Glutamatergic neuron (in vitro differentiated cells): ENCODE measurements around the gene UBE2H. TPM values are rescaled to one million over a fixed set of nuclear protein-coding genes. Genes with fewer than 3 reads are reported as not detected.

Source experiments
- DNase-seq: peaks from one replicate; pipeline ENCODE4 v3.0.0; 2022
- H3K27ac Mint-ChIP-seq: one replicate; pipeline ENCODE4 v1.8.0; 2020; ENCODE audit warnings: mild to moderate bottlenecking, mixed read lengths, inconsistent platforms; ENCODE audit not compliant: unreplicated experiment
- H3K27me3 Mint-ChIP-seq: one replicate; pipeline ENCODE4 v1.8.0; 2020; ENCODE audit warnings: mild to moderate bottlenecking, moderate library complexity, mixed read lengths, inconsistent platforms; ENCODE audit not compliant: unreplicated experiment
- H3K36me3 Mint-ChIP-seq: one replicate; pipeline ENCODE4 v1.8.0; 2020; ENCODE audit warnings: mild to moderate bottlenecking, mixed read lengths, inconsistent platforms; ENCODE audit not compliant: unreplicated experiment
- H3K4me1 Mint-ChIP-seq: one replicate; pipeline ENCODE4 v1.8.0; 2020; ENCODE audit warnings: mild to moderate bottlenecking, low read depth, mixed read lengths, inconsistent platforms; ENCODE audit not compliant: unreplicated experiment
- H3K4me3 Mint-ChIP-seq: one replicate; pipeline ENCODE4 v1.8.0; 2020; ENCODE audit warnings: mild to moderate bottlenecking, mixed read lengths, inconsistent platforms; ENCODE audit not compliant: unreplicated experiment
- H3K9me3 Mint-ChIP-seq: one replicate; pipeline ENCODE4 v1.8.0; 2020; ENCODE audit warnings: mild to moderate bottlenecking, moderate library complexity, mixed read lengths, inconsistent platforms; ENCODE audit not compliant: unreplicated experiment
- total RNA-seq: library from RNA; stranded (reverse); fragmentation: NEBNext Ultra II Directional; extraction: Animal tissue kit (Norgen Biotek cat#: 25700); gene quantifications from one replicate; pipeline ENCODE4 v1.2.1, GENCODE V29; 2021; ENCODE audit not compliant: unreplicated experiment
- TF ChIP-seq, protein P1 (sequence below): fragments of 200-600 bp; sonication (generic); IDR thresholded peaks from one replicate; pipeline ENCODE4 v1.5.0; 2021; ENCODE audit not compliant: partially characterized antibody, unreplicated experiment

UBE2H gene
- total RNA-seq, 1 donor from 2014 or later = 100 TPM

GRCh38 chr7:129804111-129804889, 148.5 kb downstream of the UBE2H start:
- DNase-seq = no peak
- peaks cover 7% of the 10 kb centered on the region for H3K9me3 Mint-ChIP-seq

DNA sequence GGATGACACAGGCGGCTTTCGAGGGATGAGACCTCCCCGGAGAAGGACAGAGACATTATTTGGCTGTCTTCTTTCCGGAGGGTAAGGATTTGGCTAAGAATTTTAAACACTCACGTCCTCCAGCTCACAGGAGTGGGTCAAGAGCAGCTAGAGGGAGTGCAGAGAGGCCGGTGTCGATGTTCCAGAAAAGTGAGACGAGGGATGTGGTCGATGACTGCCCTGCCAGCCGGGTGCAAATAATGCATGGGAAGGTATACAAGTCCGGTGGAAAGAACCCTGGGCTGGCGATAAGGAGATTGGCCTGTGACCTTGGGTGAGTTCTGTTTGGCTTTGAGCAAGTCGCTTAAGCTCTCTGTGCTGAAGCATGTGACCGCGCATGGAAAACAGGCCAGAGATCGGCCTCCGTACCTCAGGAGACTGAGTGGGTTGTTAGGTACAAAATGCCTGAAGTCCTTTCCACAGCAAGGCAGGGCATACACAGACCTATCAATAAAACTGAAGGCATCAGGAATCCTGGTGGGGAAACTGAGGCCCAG, 149.1 kb downstream of the UBE2H start:
- H3K27ac Mint-ChIP-seq = no peak overlapping the region
- peaks cover 8% of the 10 kb centered on the region for H3K27me3 Mint-ChIP-seq
- DNase-seq = no peak
- H3K36me3 Mint-ChIP-seq = no peaks in the 10 kb centered on the region
- no peak overlapping the region for H3K4me3 Mint-ChIP-seq
- H3K4me1 Mint-ChIP-seq = peaks cover 13% of the 10 kb centered on the region
- peaks cover 10% of the 10 kb centered on the region for H3K9me3 Mint-ChIP-seq
- TF ChIP-seq, protein P1, sequence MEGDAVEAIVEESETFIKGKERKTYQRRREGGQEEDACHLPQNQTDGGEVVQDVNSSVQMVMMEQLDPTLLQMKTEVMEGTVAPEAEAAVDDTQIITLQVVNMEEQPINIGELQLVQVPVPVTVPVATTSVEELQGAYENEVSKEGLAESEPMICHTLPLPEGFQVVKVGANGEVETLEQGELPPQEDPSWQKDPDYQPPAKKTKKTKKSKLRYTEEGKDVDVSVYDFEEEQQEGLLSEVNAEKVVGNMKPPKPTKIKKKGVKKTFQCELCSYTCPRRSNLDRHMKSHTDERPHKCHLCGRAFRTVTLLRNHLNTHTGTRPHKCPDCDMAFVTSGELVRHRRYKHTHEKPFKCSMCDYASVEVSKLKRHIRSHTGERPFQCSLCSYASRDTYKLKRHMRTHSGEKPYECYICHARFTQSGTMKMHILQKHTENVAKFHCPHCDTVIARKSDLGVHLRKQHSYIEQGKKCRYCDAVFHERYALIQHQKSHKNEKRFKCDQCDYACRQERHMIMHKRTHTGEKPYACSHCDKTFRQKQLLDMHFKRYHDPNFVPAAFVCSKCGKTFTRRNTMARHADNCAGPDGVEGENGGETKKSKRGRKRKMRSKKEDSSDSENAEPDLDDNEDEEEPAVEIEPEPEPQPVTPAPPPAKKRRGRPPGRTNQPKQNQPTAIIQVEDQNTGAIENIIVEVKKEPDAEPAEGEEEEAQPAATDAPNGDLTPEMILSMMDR = no peak

More at GRCh38 chr7:129804111-129804889, 148.5 kb downstream of the UBE2H start:
- TF ChIP-seq, protein P1 = no peak
- peaks cover 7% of the 10 kb centered on the region for H3K4me1 Mint-ChIP-seq
- no peak overlapping the region for H3K27ac Mint-ChIP-seq
- H3K4me3 Mint-ChIP-seq = no peak overlapping the region
- H3K36me3 Mint-ChIP-seq = no peaks in the 10 kb centered on the region
- peaks cover 3% of the 10 kb centered on the region for H3K27me3 Mint-ChIP-seq

DNA sequence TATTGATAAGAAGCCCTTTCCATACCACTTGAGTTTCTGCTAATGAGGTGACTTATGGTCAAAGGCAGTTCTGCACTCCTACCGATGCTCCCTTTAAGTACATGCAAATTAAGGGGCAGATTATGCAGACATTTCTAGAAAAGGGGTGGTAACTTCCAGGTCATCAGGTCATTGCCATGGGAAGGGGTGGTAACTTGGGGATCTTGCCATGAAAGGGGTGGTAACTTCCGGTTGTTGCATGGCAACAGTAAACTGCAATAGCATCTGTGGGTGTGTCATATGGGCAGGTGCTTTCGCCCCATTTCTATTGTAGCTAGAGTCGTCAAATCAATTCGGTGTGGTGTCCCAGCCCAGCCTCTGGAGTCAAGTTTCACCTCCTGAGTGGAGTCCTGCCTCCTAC, 150.9 kb downstream of the UBE2H start:
- peaks cover 21% of the 10 kb centered on the region for H3K4me1 Mint-ChIP-seq
- H3K4me3 Mint-ChIP-seq = no peak overlapping the region
- H3K27ac Mint-ChIP-seq = no peak overlapping the region
- peaks cover 11% of the 10 kb centered on the region for H3K9me3 Mint-ChIP-seq
- no peak for DNase-seq
- TF ChIP-seq, protein P1 = no peak
- H3K36me3 Mint-ChIP-seq = no peaks in the 10 kb centered on the region
- peaks cover 7% of the 10 kb centered on the region for H3K27me3 Mint-ChIP-seq

GRCh38 chr7:129800901-129801300, 151.9 kb downstream of the UBE2H start:
- no peak overlapping the region for H3K27ac Mint-ChIP-seq
- H3K36me3 Mint-ChIP-seq = no peaks in the 10 kb centered on the region
- DNase-seq = no peak
- H3K4me1 Mint-ChIP-seq = peaks cover 23% of the 10 kb centered on the region
- peaks cover 7% of the 10 kb centered on the region for H3K27me3 Mint-ChIP-seq
- peaks cover 11% of the 10 kb centered on the region for H3K9me3 Mint-ChIP-seq
- TF ChIP-seq, protein P1 = no peak
- no peak overlapping the region for H3K4me3 Mint-ChIP-seq

DNA sequence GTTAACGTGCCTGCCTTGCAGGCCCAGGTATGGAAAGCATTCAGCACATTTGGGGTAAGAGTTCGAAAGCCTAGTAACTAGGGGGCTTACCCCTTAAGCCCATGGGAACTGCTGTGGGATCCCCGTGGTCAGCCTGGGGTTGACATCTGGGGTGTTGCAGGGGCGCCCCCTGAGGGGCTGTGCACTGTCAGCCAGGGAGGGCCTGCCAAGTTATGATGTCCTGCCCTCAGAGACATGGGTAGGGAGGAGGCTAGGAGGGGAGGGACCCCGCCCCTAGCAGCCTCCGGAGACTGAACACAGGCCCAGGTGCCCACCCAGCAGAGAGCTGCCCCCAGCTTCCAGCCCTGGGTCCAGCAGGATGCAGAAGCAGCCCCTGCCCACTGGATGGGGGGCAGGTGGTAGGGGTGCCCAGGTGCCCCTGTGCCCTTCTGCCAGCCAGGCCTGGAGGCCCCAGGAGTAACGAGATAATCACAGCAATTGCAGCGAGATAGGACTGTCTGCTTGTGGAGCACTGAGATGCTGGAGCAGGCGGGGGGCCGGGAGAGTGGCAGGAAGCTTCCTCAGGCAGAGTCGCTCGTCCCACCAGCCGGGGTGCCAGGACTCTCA, 153.3 kb downstream of the UBE2H start:
- Mint-ChIP-seq H3K27ac (no peak overlapping the region), H3K9me3 (peaks cover 11% of the 10 kb centered on the region), H3K36me3 (no peaks in the 10 kb centered on the region), H3K27me3 (peaks cover 7% of the 10 kb centered on the region), H3K4me3 (no peak overlapping the region), H3K4me1 (peaks cover 23% of the 10 kb centered on the region)
- TF ChIP-seq, protein P1 = no peak
- no peak for DNase-seq
